Liver (tissue), 9 donors: Measurements from ENCODE around the gene SRCAP. TPM values are rescaled to one million over a fixed set of nuclear protein-coding genes. Genes with fewer than 3 reads are reported as not detected.

Source experiments
- DNase-seq: peaks from one replicate; pipeline ENCODE4 v3.0.0-alpha.2; 2017; ENCODE audit warnings: low spot score
- H3K27ac ChIP-seq, 2 donors: one replicate each; pipeline ENCODE4 v1.7.0; 2013; ENCODE audit warnings: inconsistent platforms in 2 of 2, low read length in 2 of 2, control low read depth in 1 of 2, low read depth in 1 of 2, mild to moderate bottlenecking in 1 of 2
- H3K27me3 ChIP-seq, 4 donors: one replicate each; pipeline versions ENCODE4 v1.6.1 to v1.7.0; 2013; ENCODE audit warnings: low read length in 3 of 4, inconsistent platforms in 1 of 4, mild to moderate bottlenecking in 1 of 4, moderate library complexity in 1 of 4; ENCODE audit not compliant: control insufficient read depth in 4 of 4, insufficient read depth in 4 of 4
- H3K36me3 ChIP-seq, 4 donors: one replicate each; pipeline versions ENCODE4 v1.6.1 to v1.7.0; 2013; ENCODE audit warnings: low read length in 3 of 4, mild to moderate bottlenecking in 3 of 4, low read depth in 1 of 4, moderate library complexity in 1 of 4; ENCODE audit not compliant: control insufficient read depth in 4 of 4, insufficient read depth in 3 of 4
- H3K4me1 ChIP-seq, 4 donors: one replicate each; pipeline versions ENCODE4 v1.6.1 to v1.7.0; 2013; ENCODE audit warnings: low read length in 3 of 4, mild to moderate bottlenecking in 3 of 4, moderate library complexity in 1 of 4; ENCODE audit not compliant: control insufficient read depth in 4 of 4, insufficient read depth in 4 of 4
- H3K4me3 ChIP-seq, 3 donors: one replicate each; pipeline versions ENCODE4 v1.6.1 to v1.7.0; 2013; ENCODE audit warnings: low read length in 3 of 3, control low read depth in 1 of 3, low read depth in 1 of 3, mild to moderate bottlenecking in 1 of 3
- H3K9ac ChIP-seq, 2 donors: one replicate each; pipeline ENCODE4 v1.7.0; 2013; ENCODE audit warnings: low read length in 2 of 2, mild to moderate bottlenecking in 2 of 2, moderate library complexity in 2 of 2, control low read depth in 1 of 2, low read depth in 1 of 2
- H3K9me3 ChIP-seq, 4 donors: one replicate each; pipeline versions ENCODE4 v1.6.1 to v1.7.0; 2013; ENCODE audit warnings: low read length in 3 of 4; ENCODE audit not compliant: control insufficient read depth in 4 of 4
- EGR1 ChIP-seq, 2 donors: IDR thresholded peaks; 2 replicates each; pipeline ENCODE4 v1.6.1; 2016 to 2018; ENCODE audit warnings: antibody characterized with exemption in 2 of 2, low read depth in 2 of 2
- FOXA1 ChIP-seq: IDR thresholded peaks from 2 replicates; pipeline ENCODE4 v1.6.1; 2016; ENCODE audit warnings: antibody characterized with exemption
- FOXA2 ChIP-seq: IDR thresholded peaks from 2 replicates; pipeline ENCODE4 v1.6.1; 2016; ENCODE audit warnings: antibody characterized with exemption
- GABPA ChIP-seq, 2 donors: IDR thresholded peaks in 1 of 2; conservative IDR thresholded peaks in 1 of 2; 2 replicates each; pipeline ENCODE4 v1.6.1; 2016; ENCODE audit warnings: antibody characterized with exemption in 2 of 2, mild to moderate bottlenecking in 1 of 2, moderate library complexity in 1 of 2
- HNF4A ChIP-seq, 2 donors: conservative IDR thresholded peaks; 2 replicates each; pipeline ENCODE4 v1.6.1; 2016; ENCODE audit warnings: antibody characterized with exemption in 2 of 2, mild to moderate bottlenecking in 2 of 2
- HNF4G ChIP-seq: IDR thresholded peaks from 2 replicates; pipeline ENCODE4 v1.6.1; 2016; ENCODE audit warnings: antibody characterized with exemption
- JUND ChIP-seq, 2 donors: IDR thresholded peaks; 2 replicates each; pipeline ENCODE4 v1.6.1; 2016; ENCODE audit warnings: antibody characterized with exemption in 2 of 2
- MAX ChIP-seq: IDR thresholded peaks from 2 replicates; pipeline ENCODE4 v1.6.1; 2016; ENCODE audit warnings: antibody characterized with exemption
- NR2F2 ChIP-seq: IDR thresholded peaks from 2 replicates; pipeline ENCODE4 v1.6.1; 2016; ENCODE audit warnings: antibody characterized with exemption
- RAD21 ChIP-seq, 2 donors: IDR thresholded peaks; 2 replicates each; pipeline ENCODE4 v1.6.1; 2016; ENCODE audit warnings: antibody characterized with exemption in 2 of 2, mild to moderate bottlenecking in 2 of 2
- REST ChIP-seq: IDR thresholded peaks from 2 replicates; pipeline ENCODE4 v1.6.1; 2016; ENCODE audit warnings: antibody characterized with exemption, mild to moderate bottlenecking
- SP1 ChIP-seq: IDR thresholded peaks from 2 replicates; pipeline ENCODE4 v1.6.1; 2018; ENCODE audit warnings: antibody characterized with exemption, mild to moderate bottlenecking
- TAF1 ChIP-seq: conservative IDR thresholded peaks from 2 replicates; pipeline ENCODE4 v1.6.1; 2016; ENCODE audit warnings: antibody characterized with exemption, mild to moderate bottlenecking
- YY1 ChIP-seq: IDR thresholded peaks from 2 replicates; pipeline ENCODE4 v1.6.1; 2016; ENCODE audit warnings: antibody characterized with exemption, mild to moderate bottlenecking
- WGBS: extraction: QIAGEN DNeasy Blood & Tissue Kit; methylation state at CpG from one replicate; pipeline ENCODE4 v1.1.7; 2013; 5-methylcytosine and 5-hydroxymethylcytosine counted together
- polyA plus RNA-seq, 2 donors: library from polyadenylated mRNA; stranded (reverse) in 1 of 2; unstranded in 1 of 2; fragments of 200-250 nt in 1 of 2; fragments of >200 nt in 1 of 2; fragmentation: Nextera tagmentation in 1 of 2; extraction: Ambion mirVana in 1 of 2; gene quantifications; one replicate each; pipeline versions ENCODE4 v1.2.1 to v1.2.3, GENCODE V29; 2013 to 2015
- total RNA-seq, 2 donors: library from RNA; depleted of rRNA; stranded (reverse); fragments of >200 nt; gene quantifications; one replicate each; pipeline ENCODE4 v1.2.3, GENCODE V29; 2014
- TF ChIP-seq, protein P1 (sequence below): IDR thresholded peaks from 2 replicates; pipeline ENCODE4 v1.6.1; 2016; ENCODE audit warnings: antibody characterized with exemption
- TF ChIP-seq, protein P2 (sequence below): IDR thresholded peaks from 2 replicates; pipeline ENCODE4 v1.6.1; 2016; ENCODE audit warnings: antibody characterized with exemption
- TF ChIP-seq, protein P3 (sequence below): fragments of 150-350 bp; IDR thresholded peaks from 2 replicates; pipeline ENCODE4 v1.5.1; 2017; ENCODE audit warnings: improper control_type of control experiment, low read depth, low read length; ENCODE audit not compliant: missing input control
- donor health status: healthy.
- donor health status: healthy.
- donor health status: healthy.
- donor health status: healthy.
- donor health status: healthy.

The SRCAP gene
- total and polyA plus RNA-seq, 4 donors: 7.6 to 27.7 (median 17.7) TPM

DNA sequence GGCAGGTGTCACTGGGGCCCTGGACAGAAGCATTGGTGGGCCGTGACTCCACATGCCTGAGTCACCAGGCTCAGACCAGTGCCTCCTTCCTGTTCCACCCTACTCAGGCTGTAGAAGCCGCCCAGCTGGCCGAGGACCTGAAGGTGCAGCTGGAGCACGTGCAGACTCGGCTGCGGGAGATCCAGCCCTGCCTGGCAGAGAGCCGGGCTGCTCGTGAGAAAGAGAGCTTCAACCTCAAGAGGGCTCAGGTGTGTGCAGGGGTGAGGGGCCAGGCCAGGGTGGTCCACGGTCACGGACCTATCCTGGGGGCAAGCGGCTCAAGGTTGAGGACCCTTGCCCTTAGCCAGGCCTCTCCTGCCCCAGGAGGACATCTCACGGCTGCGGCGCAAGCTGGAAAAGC, 72.8 kb downstream of the SRCAP start:
- DNase-seq: no peak
- Histone ChIP-seq H3K27ac (no peak overlapping the region), H3K9me3 (no peaks in the 10 kb centered on the region), H3K36me3 (peaks cover 27 to 70% (median 53%) of the 10 kb centered on the region in 4 donors), H3K27me3 (no peaks in the 10 kb centered on the region), H3K4me3 (no peak overlapping the region), H3K4me1 (peaks cover 2 to 10% (median 7%) of the 10 kb centered on the region in 4 donors), H3K9ac (no peak overlapping the region)
- WGBS: 95% methylated on average over 14 of the region's 14 CpGs
- no peak for TF ChIP-seq GABPA (IDR thresholded peaks at IDR 0.05 in 1 of 2, conservative IDR thresholded peaks at IDR 0.05 in 1 of 2)
- TF ChIP-seq NR2F2: no peak
- no peak for TF ChIP-seq HNF4G
- no peak for TF ChIP-seq YY1
- TF ChIP-seq, protein P1, sequence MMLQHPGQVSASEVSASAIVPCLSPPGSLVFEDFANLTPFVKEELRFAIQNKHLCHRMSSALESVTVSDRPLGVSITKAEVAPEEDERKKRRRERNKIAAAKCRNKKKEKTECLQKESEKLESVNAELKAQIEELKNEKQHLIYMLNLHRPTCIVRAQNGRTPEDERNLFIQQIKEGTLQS: no peak
- no peak for TF ChIP-seq EGR1 (IDR thresholded peaks at IDR 0.05; ENCODE audit: low read depth in 2 of 2)
- TF ChIP-seq, protein P2, sequence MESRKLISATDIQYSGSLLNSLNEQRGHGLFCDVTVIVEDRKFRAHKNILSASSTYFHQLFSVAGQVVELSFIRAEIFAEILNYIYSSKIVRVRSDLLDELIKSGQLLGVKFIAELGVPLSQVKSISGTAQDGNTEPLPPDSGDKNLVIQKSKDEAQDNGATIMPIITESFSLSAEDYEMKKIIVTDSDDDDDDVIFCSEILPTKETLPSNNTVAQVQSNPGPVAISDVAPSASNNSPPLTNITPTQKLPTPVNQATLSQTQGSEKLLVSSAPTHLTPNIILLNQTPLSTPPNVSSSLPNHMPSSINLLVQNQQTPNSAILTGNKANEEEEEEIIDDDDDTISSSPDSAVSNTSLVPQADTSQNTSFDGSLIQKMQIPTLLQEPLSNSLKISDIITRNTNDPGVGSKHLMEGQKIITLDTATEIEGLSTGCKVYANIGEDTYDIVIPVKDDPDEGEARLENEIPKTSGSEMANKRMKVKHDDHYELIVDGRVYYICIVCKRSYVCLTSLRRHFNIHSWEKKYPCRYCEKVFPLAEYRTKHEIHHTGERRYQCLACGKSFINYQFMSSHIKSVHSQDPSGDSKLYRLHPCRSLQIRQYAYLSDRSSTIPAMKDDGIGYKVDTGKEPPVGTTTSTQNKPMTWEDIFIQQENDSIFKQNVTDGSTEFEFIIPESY: no peak
- no peak for TF ChIP-seq HNF4A (conservative IDR thresholded peaks at IDR 0.05)
- TF ChIP-seq REST: no peak
- no peak for TF ChIP-seq TAF1
- no peak for TF ChIP-seq FOXA1
- TF ChIP-seq SP1: no peak
- no peak for TF ChIP-seq FOXA2
- TF ChIP-seq JUND (IDR thresholded peaks at IDR 0.05): no peak
- TF ChIP-seq, protein P3, sequence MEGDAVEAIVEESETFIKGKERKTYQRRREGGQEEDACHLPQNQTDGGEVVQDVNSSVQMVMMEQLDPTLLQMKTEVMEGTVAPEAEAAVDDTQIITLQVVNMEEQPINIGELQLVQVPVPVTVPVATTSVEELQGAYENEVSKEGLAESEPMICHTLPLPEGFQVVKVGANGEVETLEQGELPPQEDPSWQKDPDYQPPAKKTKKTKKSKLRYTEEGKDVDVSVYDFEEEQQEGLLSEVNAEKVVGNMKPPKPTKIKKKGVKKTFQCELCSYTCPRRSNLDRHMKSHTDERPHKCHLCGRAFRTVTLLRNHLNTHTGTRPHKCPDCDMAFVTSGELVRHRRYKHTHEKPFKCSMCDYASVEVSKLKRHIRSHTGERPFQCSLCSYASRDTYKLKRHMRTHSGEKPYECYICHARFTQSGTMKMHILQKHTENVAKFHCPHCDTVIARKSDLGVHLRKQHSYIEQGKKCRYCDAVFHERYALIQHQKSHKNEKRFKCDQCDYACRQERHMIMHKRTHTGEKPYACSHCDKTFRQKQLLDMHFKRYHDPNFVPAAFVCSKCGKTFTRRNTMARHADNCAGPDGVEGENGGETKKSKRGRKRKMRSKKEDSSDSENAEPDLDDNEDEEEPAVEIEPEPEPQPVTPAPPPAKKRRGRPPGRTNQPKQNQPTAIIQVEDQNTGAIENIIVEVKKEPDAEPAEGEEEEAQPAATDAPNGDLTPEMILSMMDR: no peak
- no peak for TF ChIP-seq MAX
- no peak for TF ChIP-seq RAD21 (IDR thresholded peaks at IDR 0.05)

DNA sequence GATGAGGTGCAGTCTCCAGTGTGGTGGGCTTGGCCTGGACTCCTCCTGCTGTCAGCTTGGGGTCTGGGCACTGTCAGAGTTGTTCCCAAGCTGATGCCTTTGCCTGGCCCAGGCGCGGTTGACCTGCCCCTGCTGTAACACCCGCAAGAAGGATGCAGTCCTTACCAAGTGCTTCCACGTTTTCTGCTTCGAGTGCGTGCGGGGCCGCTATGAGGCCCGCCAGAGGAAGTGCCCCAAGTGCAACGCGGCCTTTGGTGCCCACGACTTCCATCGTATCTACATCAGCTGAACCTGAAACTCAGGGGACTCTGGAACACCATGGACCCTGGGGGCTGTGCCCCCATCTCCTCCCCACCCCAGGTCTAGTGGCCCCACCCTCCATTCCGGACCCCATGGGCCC, 74.9 kb downstream of the SRCAP start:
- H3K27ac ChIP-seq: no peak overlapping the region
- H3K9ac ChIP-seq: no peak overlapping the region
- H3K4me3 ChIP-seq: no peak overlapping the region
- no peaks in the 10 kb centered on the region for H3K9me3 ChIP-seq
- no peaks in the 10 kb centered on the region for H3K27me3 ChIP-seq
- WGBS: 91% methylated on average over 14 of the region's 14 CpGs
- no peak for TF ChIP-seq TAF1
- TF ChIP-seq, protein P1: no peak
- peaks cover 2 to 14% (median 7%) of the 10 kb centered on the region in 4 donors for H3K4me1 ChIP-seq
- H3K36me3 ChIP-seq: peaks cover 14 to 49% (median 33%) of the 10 kb centered on the region in 4 donors
- DNase-seq: no peak
